GM18526 (cell line): Measurements from ENCODE around the gene LCN15.
A peak's percentile ranks its signal among the peaks of the same experiment; 100 is the strongest.

Source experiments
- POLR2A ChIP-seq: IDR thresholded peaks from 3 replicates; pipeline ENCODE4 v1.6.1; 2011; ENCODE audit not compliant: insufficient read length; ENCODE audit errors: extremely low read depth

LCN15 gene

GRCh38 chr9:136798708-136799078 lies 34.4 kb upstream of the LCN15 start:
- TF ChIP-seq POLR2A: no peak

GRCh38 chr9:136796238-136796774 lies 32.0 kb upstream of the LCN15 start, which contains the start of gene CCDC183:
Gene CCDC183 (plus strand): TSS chr9:136796338. CDS start chr9:136796398, 60 bp downstream.
- TF ChIP-seq POLR2A: no peak

DNA sequence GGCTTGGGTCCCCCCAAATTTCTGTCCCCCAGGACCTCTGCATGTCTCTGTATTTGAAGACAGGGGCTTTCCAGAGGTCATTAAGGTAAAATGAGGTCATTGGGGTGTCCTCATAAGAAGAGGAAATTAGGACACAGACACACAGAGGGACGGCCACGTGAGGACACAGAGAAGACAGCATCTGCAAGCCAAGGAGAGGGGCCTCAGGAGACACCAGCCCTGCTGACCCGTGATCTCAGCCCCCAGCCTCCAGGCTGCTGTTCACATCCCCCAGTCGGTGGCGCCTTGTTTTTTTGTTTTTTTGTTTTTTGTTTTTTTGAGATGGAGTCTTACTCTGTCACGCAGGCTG lies 30.7 kb upstream of the LCN15 start:
- TF ChIP-seq POLR2A: no peak

- no peak for TF ChIP-seq POLR2A
Observed at GRCh38 chr9:136794281-136794999, 30.1 kb upstream of the LCN15 start.

- TF ChIP-seq POLR2A: no peak
Observed at GRCh38 chr9:136793086-136793946, 29.0 kb upstream of the LCN15 start.

- no peak for TF ChIP-seq POLR2A
Observed at GRCh38 chr9:136792321-136793085, 28.2 kb upstream of the LCN15 start.

GRCh38 chr9:136791516-136792276 lies 27.4 kb upstream of the LCN15 start:
- no peak for TF ChIP-seq POLR2A

- peak; percentile 75 for TF ChIP-seq POLR2A
Observed at GRCh38 chr9:136790640-136791515, 26.6 kb upstream of the LCN15 start, which contains the start of gene TMEM141. Gene TMEM141 (plus strand): TSS chr9:136791344. CDS start chr9:136791371, 27 bp downstream.

DNA sequence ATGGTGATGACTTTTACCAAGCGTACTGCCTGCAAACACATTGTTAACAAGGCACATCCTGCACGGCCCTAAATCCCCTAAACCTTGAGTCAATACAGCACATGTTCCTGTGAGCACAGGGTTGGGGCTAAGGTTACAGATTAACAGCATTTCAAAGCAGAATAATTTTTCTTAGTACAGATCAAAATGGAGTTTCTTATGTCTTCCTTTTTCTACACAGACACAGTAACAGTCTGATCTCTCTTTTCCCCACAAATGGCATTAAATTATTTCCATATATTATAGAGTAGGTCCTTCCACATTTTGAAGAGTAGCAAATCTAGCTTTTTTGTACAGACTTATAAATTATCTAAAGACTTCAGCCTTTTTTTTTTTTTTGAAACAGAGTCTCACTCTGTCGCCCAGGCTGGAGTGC lies 25.2 kb upstream of the LCN15 start:
- TF ChIP-seq POLR2A: no peak

DNA sequence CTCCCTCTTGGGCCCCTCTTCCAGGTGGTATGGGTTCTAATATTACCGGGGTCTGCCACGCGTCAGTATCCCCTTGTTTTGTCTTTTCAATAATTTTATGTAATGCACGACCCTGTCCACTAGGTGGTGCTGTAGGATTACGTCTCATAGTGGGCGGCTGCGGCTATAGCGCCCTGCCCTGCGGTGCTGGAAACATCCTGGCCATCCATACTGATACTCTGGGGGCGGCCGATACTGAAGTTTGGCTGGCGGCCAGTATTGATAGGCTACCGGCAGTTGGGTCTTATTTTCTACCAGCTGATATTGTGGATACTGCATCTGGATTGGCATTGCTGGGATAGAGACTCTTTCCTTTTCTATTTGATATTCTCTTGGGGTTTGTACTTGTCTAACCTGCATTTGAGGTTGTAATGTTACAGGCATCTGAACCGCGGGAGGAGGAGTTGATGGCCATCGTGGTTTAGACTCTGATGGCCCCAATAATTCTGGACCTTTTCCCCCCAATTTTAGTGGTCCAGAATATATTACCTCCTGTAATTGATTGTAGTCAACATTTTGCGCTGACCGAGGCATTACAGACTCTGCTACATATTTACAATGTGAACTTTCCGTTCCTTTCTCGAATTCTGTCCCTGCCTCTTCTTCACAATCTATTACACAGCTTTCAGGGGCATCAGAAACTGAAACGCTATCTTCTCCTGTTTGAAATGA lies 23.5 kb upstream of the LCN15 start:
- TF ChIP-seq POLR2A: no peak

DNA sequence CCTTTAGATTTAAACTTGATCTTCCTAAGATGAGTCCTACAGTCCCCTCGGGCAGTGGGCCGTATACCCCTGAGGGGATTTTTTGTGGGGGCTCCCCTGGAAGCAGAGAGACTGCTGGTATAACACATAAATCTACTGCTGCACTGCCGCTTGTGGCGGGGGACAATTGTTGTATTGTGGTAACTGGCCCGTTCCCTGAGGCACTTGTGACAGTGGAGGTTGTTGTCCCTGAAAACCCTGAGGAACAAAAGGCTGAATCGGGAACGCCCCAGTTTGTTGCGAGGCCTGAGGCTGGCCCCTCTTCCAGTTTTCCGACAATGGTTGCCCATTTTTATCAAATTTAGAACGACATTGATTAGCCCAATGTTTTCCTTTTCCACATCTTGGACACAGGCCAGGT lies 22.1 kb upstream of the LCN15 start:
- TF ChIP-seq POLR2A: no peak

DNA sequence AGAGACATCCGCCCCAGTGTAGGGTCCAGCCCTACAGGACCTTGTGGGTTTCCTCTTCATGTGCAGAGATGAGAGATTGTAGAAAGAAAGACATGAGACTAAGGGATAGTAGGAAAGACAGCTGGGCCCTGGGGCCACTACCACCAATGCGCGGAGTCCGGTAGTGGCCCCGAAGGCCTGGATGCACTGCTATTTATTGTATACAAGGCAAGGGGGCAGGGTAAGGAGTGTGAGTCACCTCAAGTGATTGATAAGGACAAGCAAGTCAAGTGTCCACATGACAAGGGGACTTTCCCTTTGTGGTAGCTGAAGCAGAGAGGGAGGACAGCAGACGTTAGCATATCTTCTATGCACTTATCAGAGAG lies 20.7 kb upstream of the LCN15 start:
- no peak for TF ChIP-seq POLR2A
